Uterus (tissue), 2 donors: Measurements from ENCODE around the gene EPB41L3.

Experiments
- POLR2A ChIP-seq, 2 donors: fragments of 450-650 bp; IDR thresholded peaks; one replicate each; pipeline ENCODE4 v1.6.1; 2016; ENCODE audit warnings: antibody characterized with exemption in 2 of 2, mild to moderate bottlenecking in 1 of 2, moderate library complexity in 1 of 2
- TF ChIP-seq, protein P1 (sequence below), 4 experiments: fragments of 200-600 bp in 2 of 4; fragments of 450-650 bp in 2 of 4; sonication (generic) in 2 of 4; IDR thresholded peaks; one replicate each; pipeline ENCODE4 v1.5.1; 2016 to 2019; ENCODE audit warnings: antibody characterized with exemption in 4 of 4, mild to moderate bottlenecking in 2 of 4, moderate library complexity in 1 of 4

DNA sequence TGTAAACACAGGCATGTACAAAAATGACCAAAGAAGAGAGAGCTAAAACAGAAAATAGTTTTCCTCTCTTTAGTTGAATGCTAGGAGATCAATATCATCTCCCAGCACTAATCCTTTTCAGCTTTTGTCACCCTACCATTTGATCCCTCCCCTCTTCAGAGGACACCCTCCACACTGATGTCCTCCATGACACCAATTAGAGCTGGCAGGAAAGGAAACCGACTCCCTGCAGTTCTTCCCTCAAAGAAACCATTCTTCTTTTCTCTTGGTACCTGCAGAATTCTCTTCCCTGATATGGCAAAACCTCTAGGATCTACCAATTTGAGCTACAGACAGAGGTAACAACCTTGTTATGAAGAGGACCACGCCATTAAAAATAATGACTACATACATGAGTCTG lies 5.3 kb downstream of the EPB41L3 start:
- TF ChIP-seq, protein P1, sequence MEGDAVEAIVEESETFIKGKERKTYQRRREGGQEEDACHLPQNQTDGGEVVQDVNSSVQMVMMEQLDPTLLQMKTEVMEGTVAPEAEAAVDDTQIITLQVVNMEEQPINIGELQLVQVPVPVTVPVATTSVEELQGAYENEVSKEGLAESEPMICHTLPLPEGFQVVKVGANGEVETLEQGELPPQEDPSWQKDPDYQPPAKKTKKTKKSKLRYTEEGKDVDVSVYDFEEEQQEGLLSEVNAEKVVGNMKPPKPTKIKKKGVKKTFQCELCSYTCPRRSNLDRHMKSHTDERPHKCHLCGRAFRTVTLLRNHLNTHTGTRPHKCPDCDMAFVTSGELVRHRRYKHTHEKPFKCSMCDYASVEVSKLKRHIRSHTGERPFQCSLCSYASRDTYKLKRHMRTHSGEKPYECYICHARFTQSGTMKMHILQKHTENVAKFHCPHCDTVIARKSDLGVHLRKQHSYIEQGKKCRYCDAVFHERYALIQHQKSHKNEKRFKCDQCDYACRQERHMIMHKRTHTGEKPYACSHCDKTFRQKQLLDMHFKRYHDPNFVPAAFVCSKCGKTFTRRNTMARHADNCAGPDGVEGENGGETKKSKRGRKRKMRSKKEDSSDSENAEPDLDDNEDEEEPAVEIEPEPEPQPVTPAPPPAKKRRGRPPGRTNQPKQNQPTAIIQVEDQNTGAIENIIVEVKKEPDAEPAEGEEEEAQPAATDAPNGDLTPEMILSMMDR (IDR thresholded peaks at IDR 0.05) = no peak
- TF ChIP-seq POLR2A (IDR thresholded peaks at IDR 0.05) = no peak
